Measurements from ENCODE around the gene CD177. TPM values are rescaled to one million over a fixed set of nuclear protein-coding genes. Genes with fewer than 3 reads are reported as not detected.

The CD177 gene
- polyA plus RNA-seq, 1 of the 3 experiments (the other 2 are of a cell fraction), result 0.54 TPM

DNA sequence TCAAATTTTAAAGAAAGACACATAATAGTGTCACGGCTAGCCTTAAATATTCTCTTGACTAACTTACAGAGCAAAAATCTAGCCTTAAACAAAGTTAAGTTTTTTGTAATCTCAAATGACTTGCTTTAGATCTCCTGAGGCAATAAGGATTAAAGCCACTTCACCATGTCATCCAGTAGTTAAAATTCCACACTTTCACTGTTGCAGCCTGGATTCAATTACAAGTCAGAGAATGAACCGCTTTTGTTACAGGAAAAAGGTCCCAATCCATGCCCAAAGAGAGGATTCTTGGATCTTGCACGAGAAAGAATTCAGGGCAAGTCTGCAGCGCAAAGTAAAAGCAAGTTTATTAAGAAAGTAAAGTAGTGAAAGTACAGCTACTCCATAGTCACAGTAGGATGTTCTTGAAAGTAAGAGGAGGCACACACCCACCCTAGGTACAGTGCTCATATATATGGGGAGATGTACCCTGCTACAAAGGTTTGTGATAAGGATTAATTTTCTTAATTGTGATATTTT lies 34.6 kb upstream of the CD177 start (continued):
- TF ChIP-seq, protein P1, sequence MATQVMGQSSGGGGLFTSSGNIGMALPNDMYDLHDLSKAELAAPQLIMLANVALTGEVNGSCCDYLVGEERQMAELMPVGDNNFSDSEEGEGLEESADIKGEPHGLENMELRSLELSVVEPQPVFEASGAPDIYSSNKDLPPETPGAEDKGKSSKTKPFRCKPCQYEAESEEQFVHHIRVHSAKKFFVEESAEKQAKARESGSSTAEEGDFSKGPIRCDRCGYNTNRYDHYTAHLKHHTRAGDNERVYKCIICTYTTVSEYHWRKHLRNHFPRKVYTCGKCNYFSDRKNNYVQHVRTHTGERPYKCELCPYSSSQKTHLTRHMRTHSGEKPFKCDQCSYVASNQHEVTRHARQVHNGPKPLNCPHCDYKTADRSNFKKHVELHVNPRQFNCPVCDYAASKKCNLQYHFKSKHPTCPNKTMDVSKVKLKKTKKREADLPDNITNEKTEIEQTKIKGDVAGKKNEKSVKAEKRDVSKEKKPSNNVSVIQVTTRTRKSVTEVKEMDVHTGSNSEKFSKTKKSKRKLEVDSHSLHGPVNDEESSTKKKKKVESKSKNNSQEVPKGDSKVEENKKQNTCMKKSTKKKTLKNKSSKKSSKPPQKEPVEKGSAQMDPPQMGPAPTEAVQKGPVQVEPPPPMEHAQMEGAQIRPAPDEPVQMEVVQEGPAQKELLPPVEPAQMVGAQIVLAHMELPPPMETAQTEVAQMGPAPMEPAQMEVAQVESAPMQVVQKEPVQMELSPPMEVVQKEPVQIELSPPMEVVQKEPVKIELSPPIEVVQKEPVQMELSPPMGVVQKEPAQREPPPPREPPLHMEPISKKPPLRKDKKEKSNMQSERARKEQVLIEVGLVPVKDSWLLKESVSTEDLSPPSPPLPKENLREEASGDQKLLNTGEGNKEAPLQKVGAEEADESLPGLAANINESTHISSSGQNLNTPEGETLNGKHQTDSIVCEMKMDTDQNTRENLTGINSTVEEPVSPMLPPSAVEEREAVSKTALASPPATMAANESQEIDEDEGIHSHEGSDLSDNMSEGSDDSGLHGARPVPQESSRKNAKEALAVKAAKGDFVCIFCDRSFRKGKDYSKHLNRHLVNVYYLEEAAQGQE (IDR thresholded peaks at IDR 0.05; ENCODE audit: low read depth, low read length), result no peak
- TF ChIP-seq, protein P2, sequence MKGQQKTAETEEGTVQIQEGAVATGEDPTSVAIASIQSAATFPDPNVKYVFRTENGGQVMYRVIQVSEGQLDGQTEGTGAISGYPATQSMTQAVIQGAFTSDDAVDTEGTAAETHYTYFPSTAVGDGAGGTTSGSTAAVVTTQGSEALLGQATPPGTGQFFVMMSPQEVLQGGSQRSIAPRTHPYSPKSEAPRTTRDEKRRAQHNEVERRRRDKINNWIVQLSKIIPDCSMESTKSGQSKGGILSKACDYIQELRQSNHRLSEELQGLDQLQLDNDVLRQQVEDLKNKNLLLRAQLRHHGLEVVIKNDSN (IDR thresholded peaks at IDR 0.05; ENCODE audit: borderline replicate concordance, low read depth), result no peak
- no peak for TF ChIP-seq MEF2A (IDR thresholded peaks at IDR 0.05; ENCODE audit: borderline replicate concordance, low read depth)
- TF ChIP-seq NFIC (IDR thresholded peaks at IDR 0.05; ENCODE audit: borderline replicate concordance), result no peak

DNA sequence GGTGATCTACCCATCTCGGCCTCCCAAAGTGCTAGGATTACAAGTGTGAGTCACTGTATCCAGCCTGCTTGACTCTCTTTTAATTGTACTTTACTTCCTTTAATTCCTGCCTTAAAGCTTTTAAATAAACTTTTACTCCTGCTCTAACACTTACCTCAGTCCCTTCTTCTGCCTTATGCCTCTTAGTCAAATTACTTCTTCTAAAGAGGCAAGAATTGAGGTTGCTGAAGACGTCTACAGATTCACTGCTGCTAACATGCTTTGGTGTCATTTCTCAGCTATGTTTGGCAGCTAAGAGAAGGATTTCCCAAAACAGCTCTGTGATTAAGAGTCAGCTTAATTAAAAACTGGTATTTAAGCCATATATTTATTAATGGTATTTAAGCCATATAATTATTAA lies 32.9 kb upstream of the CD177 start:
- H3K27ac ChIP-seq (ENCODE audit: low read depth in 2 of 2, low read length in 1 of 2), result no peak overlapping the region
- no peaks in the 10 kb centered on the region for H3K79me2 ChIP-seq (ENCODE audit: insufficient read depth)
- WGBS (ENCODE audit: low lambda C conversion rate), result 12% methylated on average over 2 of the region's 2 CpGs
- H3K4me2 ChIP-seq, result no peak overlapping the region
- no peak overlapping the region for H3K9ac ChIP-seq
- H3K9me3 ChIP-seq, result no peaks in the 10 kb centered on the region
- ChIA-PET CTCF (interaction anchor here (0.8 to 1.4 kb wide), 2 partner anchors 9 to 724 kb away, joined by 3 read pairs; no protein-coding TSS in a partner anchor), POLR2A (no interaction called here)
- no peaks in the 10 kb centered on the region; the same call in 1 of the 2 replicates for H3K27me3 ChIP-seq (ENCODE audit: insufficient read depth)
- DNase-seq, result no peak
- H3K4me1 ChIP-seq (ENCODE audit: control insufficient read depth in 1 of 2, insufficient read depth in 2 of 2, low read depth in 1 of 2, low read length in 1 of 2), result no peaks in the 10 kb centered on the region; a peak in 1 of 4 replicates
- TF ChIP-seq CHD2 (IDR thresholded peaks at IDR 0.05; ENCODE audit: low read length, partially characterized antibody) (no peak), TEAD4 (IDR thresholded peaks at IDR 0.05; ENCODE audit: borderline replicate concordance, insufficient read depth) (no peak), RCOR1 (IDR thresholded peaks at IDR 0.05; ENCODE audit: low read length) (no peak), RXRA (IDR thresholded peaks at IDR 0.05; ENCODE audit: borderline replicate concordance, low read depth) (no peak), MEF2A (IDR thresholded peaks at IDR 0.05; ENCODE audit: borderline replicate concordance, low read depth) (no peak), FOSL2 (IDR thresholded peaks at IDR 0.05; ENCODE audit: borderline replicate concordance, low read depth) (no peak), POLR2AphosphoS5 (IDR thresholded peaks at IDR 0.05; ENCODE audit: low read depth, low read length) (no peak), ELF1 (IDR thresholded peaks at IDR 0.05) (no peak), SMC3 (IDR thresholded peaks at IDR 0.05; ENCODE audit: low read depth, low read length) (no peak), JUND (IDR thresholded peaks at IDR 0.05) (no peak), GATA2 (CRISPR knock-in tag; IDR thresholded peaks at IDR 0.05) (no peak), YY1 (IDR thresholded peaks at IDR 0.05; ENCODE audit: low read depth) (no peak)
- TF ChIP-seq, protein P3, sequence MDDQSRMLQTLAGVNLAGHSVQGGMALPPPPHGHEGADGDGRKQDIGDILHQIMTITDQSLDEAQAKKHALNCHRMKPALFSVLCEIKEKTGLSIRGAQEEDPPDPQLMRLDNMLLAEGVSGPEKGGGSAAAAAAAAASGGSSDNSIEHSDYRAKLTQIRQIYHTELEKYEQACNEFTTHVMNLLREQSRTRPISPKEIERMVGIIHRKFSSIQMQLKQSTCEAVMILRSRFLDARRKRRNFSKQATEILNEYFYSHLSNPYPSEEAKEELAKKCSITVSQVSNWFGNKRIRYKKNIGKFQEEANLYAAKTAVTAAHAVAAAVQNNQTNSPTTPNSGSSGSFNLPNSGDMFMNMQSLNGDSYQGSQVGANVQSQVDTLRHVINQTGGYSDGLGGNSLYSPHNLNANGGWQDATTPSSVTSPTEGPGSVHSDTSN (IDR thresholded peaks at IDR 0.05), result no peak
- TF ChIP-seq, protein P4, sequence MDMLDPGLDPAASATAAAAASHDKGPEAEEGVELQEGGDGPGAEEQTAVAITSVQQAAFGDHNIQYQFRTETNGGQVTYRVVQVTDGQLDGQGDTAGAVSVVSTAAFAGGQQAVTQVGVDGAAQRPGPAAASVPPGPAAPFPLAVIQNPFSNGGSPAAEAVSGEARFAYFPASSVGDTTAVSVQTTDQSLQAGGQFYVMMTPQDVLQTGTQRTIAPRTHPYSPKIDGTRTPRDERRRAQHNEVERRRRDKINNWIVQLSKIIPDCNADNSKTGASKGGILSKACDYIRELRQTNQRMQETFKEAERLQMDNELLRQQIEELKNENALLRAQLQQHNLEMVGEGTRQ (IDR thresholded peaks at IDR 0.05; ENCODE audit: borderline replicate concordance, low read depth, low read length), result no peak
- TF ChIP-seq, protein P5, sequence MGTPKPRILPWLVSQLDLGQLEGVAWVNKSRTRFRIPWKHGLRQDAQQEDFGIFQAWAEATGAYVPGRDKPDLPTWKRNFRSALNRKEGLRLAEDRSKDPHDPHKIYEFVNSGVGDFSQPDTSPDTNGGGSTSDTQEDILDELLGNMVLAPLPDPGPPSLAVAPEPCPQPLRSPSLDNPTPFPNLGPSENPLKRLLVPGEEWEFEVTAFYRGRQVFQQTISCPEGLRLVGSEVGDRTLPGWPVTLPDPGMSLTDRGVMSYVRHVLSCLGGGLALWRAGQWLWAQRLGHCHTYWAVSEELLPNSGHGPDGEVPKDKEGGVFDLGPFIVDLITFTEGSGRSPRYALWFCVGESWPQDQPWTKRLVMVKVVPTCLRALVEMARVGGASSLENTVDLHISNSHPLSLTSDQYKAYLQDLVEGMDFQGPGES (IDR thresholded peaks at IDR 0.05; ENCODE audit: low read depth, low read length), result no peak
- TF ChIP-seq, protein P1 (IDR thresholded peaks at IDR 0.05; ENCODE audit: low read depth, low read length), result no peak
- no peaks in the 10 kb centered on the region for H3K36me3 ChIP-seq (replicated peaks in 1 of 2; ENCODE audit: control insufficient read depth in 1 of 2, insufficient read depth in 2 of 2, low read length in 1 of 2)
- no peaks in the 10 kb centered on the region for H3F3A ChIP-seq (replicated peaks; ENCODE audit: insufficient read depth)
- H3K4me3 ChIP-seq (ENCODE audit: low read depth in 2 of 2, low read length in 1 of 2), result no peak overlapping the region
- H3K9me2 ChIP-seq, result no peaks in the 10 kb centered on the region
- H4K20me1 ChIP-seq (ENCODE audit: insufficient read depth), result no peaks in the 10 kb centered on the region
- H2AFZ ChIP-seq (ENCODE audit: low read depth), result no peak overlapping the region
